Liver (tissue), 9 donors: ENCODE data around the gene CARM1. TPM values are rescaled to one million over a fixed set of nuclear protein-coding genes. Genes with fewer than 3 reads are reported as not detected.

Experiments
- DNase-seq: peaks from one replicate; pipeline ENCODE4 v3.0.0-alpha.2; 2017; ENCODE audit warnings: low spot score
- H3K27ac ChIP-seq, 2 donors: one replicate each; pipeline ENCODE4 v1.7.0; 2013; ENCODE audit warnings: inconsistent platforms in 2 of 2, low read length in 2 of 2, control low read depth in 1 of 2, low read depth in 1 of 2, mild to moderate bottlenecking in 1 of 2
- H3K27me3 ChIP-seq, 4 donors: one replicate each; pipeline versions ENCODE4 v1.6.1 to v1.7.0; 2013; ENCODE audit warnings: low read length in 3 of 4, inconsistent platforms in 1 of 4, mild to moderate bottlenecking in 1 of 4, moderate library complexity in 1 of 4; ENCODE audit not compliant: control insufficient read depth in 4 of 4, insufficient read depth in 4 of 4
- H3K36me3 ChIP-seq, 4 donors: one replicate each; pipeline versions ENCODE4 v1.6.1 to v1.7.0; 2013; ENCODE audit warnings: low read length in 3 of 4, mild to moderate bottlenecking in 3 of 4, low read depth in 1 of 4, moderate library complexity in 1 of 4; ENCODE audit not compliant: control insufficient read depth in 4 of 4, insufficient read depth in 3 of 4
- H3K4me1 ChIP-seq, 4 donors: one replicate each; pipeline versions ENCODE4 v1.6.1 to v1.7.0; 2013; ENCODE audit warnings: low read length in 3 of 4, mild to moderate bottlenecking in 3 of 4, moderate library complexity in 1 of 4; ENCODE audit not compliant: control insufficient read depth in 4 of 4, insufficient read depth in 4 of 4
- H3K4me3 ChIP-seq, 3 donors: one replicate each; pipeline versions ENCODE4 v1.6.1 to v1.7.0; 2013; ENCODE audit warnings: low read length in 3 of 3, control low read depth in 1 of 3, low read depth in 1 of 3, mild to moderate bottlenecking in 1 of 3
- H3K9ac ChIP-seq, 2 donors: one replicate each; pipeline ENCODE4 v1.7.0; 2013; ENCODE audit warnings: low read length in 2 of 2, mild to moderate bottlenecking in 2 of 2, moderate library complexity in 2 of 2, control low read depth in 1 of 2, low read depth in 1 of 2
- H3K9me3 ChIP-seq, 4 donors: one replicate each; pipeline versions ENCODE4 v1.6.1 to v1.7.0; 2013; ENCODE audit warnings: low read length in 3 of 4; ENCODE audit not compliant: control insufficient read depth in 4 of 4
- EGR1 ChIP-seq, 2 donors: IDR thresholded peaks; 2 replicates each; pipeline ENCODE4 v1.6.1; 2016 to 2018; ENCODE audit warnings: antibody characterized with exemption in 2 of 2, low read depth in 2 of 2
- FOXA1 ChIP-seq: IDR thresholded peaks from 2 replicates; pipeline ENCODE4 v1.6.1; 2016; ENCODE audit warnings: antibody characterized with exemption
- FOXA2 ChIP-seq: IDR thresholded peaks from 2 replicates; pipeline ENCODE4 v1.6.1; 2016; ENCODE audit warnings: antibody characterized with exemption
- GABPA ChIP-seq, 2 donors: IDR thresholded peaks in 1 of 2; conservative IDR thresholded peaks in 1 of 2; 2 replicates each; pipeline ENCODE4 v1.6.1; 2016; ENCODE audit warnings: antibody characterized with exemption in 2 of 2, mild to moderate bottlenecking in 1 of 2, moderate library complexity in 1 of 2
- HNF4A ChIP-seq, 2 donors: conservative IDR thresholded peaks; 2 replicates each; pipeline ENCODE4 v1.6.1; 2016; ENCODE audit warnings: antibody characterized with exemption in 2 of 2, mild to moderate bottlenecking in 2 of 2
- HNF4G ChIP-seq: IDR thresholded peaks from 2 replicates; pipeline ENCODE4 v1.6.1; 2016; ENCODE audit warnings: antibody characterized with exemption
- JUND ChIP-seq, 2 donors: IDR thresholded peaks; 2 replicates each; pipeline ENCODE4 v1.6.1; 2016; ENCODE audit warnings: antibody characterized with exemption in 2 of 2
- NR2F2 ChIP-seq: IDR thresholded peaks from 2 replicates; pipeline ENCODE4 v1.6.1; 2016; ENCODE audit warnings: antibody characterized with exemption
- RAD21 ChIP-seq, 2 donors: IDR thresholded peaks; 2 replicates each; pipeline ENCODE4 v1.6.1; 2016; ENCODE audit warnings: antibody characterized with exemption in 2 of 2, mild to moderate bottlenecking in 2 of 2
- RXRA ChIP-seq, 2 donors: IDR thresholded peaks; 2 replicates each; pipeline ENCODE4 v1.6.1; 2017 to 2018; ENCODE audit warnings: antibody characterized with exemption in 2 of 2, mild to moderate bottlenecking in 1 of 2
- SP1 ChIP-seq: IDR thresholded peaks from 2 replicates; pipeline ENCODE4 v1.6.1; 2018; ENCODE audit warnings: antibody characterized with exemption, mild to moderate bottlenecking
- TAF1 ChIP-seq: conservative IDR thresholded peaks from 2 replicates; pipeline ENCODE4 v1.6.1; 2016; ENCODE audit warnings: antibody characterized with exemption, mild to moderate bottlenecking
- YY1 ChIP-seq: IDR thresholded peaks from 2 replicates; pipeline ENCODE4 v1.6.1; 2016; ENCODE audit warnings: antibody characterized with exemption, mild to moderate bottlenecking
- WGBS: extraction: QIAGEN DNeasy Blood & Tissue Kit; methylation state at CpG from one replicate; pipeline ENCODE4 v1.1.7; 2013; 5-methylcytosine and 5-hydroxymethylcytosine counted together
- polyA plus RNA-seq, 2 donors: library from polyadenylated mRNA; stranded (reverse) in 1 of 2; unstranded in 1 of 2; fragments of 200-250 nt in 1 of 2; fragments of >200 nt in 1 of 2; fragmentation: Nextera tagmentation in 1 of 2; extraction: Ambion mirVana in 1 of 2; gene quantifications; one replicate each; pipeline versions ENCODE4 v1.2.1 to v1.2.3, GENCODE V29; 2013 to 2015
- total RNA-seq, 2 donors: library from RNA; depleted of rRNA; stranded (reverse); fragments of >200 nt; gene quantifications; one replicate each; pipeline ENCODE4 v1.2.3, GENCODE V29; 2014
- TF ChIP-seq, protein P1 (sequence below): fragments of 150-350 bp; IDR thresholded peaks from 2 replicates; pipeline ENCODE4 v1.5.1; 2017; ENCODE audit warnings: improper control_type of control experiment, low read depth, low read length; ENCODE audit not compliant: missing input control
- TF ChIP-seq, protein P2 (sequence below): IDR thresholded peaks from 2 replicates; pipeline ENCODE4 v1.6.1; 2016; ENCODE audit warnings: antibody characterized with exemption
- TF ChIP-seq, protein P3 (sequence below): IDR thresholded peaks from 2 replicates; pipeline ENCODE4 v1.6.1; 2016; ENCODE audit warnings: antibody characterized with exemption
- TF ChIP-seq, protein P4 (sequence below): IDR thresholded peaks from 2 replicates; pipeline ENCODE4 v1.6.1; 2016; ENCODE audit warnings: antibody characterized with exemption, mild to moderate bottlenecking
- TF ChIP-seq, protein P5 (sequence below): IDR thresholded peaks from 2 replicates; pipeline ENCODE4 v1.6.1; 2016; ENCODE audit warnings: antibody characterized with exemption
- donor health status: healthy.
- donor health status: healthy.
- donor health status: healthy.
- donor health status: healthy.
- donor health status: healthy.

The CARM1 gene
- total and polyA plus RNA-seq, 4 donors = 5.1 to 18.3 (median 15.1) TPM

DNA sequence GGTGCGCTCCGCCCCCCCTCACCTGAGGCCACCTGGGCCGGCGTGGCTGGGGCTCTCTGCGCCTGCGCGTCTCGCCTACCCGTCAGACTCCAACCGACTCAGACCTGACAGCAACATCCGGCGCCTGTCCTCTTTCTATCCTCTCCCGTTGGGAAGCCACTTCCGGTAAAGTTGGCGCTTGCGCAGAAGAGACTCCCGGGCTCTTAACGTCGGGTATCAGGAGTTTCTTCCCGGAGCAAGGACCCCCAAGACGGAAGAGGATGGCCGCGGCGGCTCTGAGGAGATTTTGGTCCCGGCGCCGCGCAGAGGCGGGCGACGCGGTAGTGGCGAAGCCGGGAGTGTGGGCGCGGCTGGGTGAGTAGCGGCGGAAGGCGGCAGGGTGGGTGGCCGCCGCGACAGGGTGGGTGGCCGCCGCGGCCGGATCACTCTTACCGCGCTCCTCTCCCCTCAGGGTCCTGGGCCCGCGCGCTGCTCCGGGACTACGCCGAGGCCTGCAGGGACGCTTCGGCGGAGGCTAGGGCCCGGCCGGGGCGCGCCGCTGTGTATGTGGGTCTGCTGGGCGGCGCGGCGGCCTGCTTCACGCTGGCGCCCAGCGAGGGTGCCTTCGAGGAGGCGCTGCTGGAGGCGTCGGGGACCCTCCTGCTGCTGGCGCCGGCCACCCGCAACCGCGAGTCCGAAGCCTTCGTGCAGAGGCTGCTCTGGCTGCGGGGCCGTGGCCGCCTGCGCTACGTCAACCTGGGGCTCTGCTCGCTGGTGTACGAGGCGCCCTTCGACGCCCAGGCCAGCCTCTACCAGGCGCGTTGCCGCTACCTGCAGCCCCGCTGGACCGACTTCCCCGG lies 57.4 kb downstream of the CARM1 start, which contains the start of the genes TIMM29 and YIPF2:
Gene TIMM29, plus strand, starts transcription at position 249 of the 839 bp plus-strand sequence. Its CDS starts 12 bp downstream, at position 261.
Gene YIPF2, minus strand, starts transcription at position 77 of the 839 bp plus-strand sequence. CDS start 229 bp downstream, outside the sequence.
- Histone ChIP-seq H3K4me1 (peaks cover 9 to 33% (median 23%) of the 10 kb centered on the region in 4 donors), H3K36me3 (peaks cover 3 to 8% (median 4%) of the 10 kb centered on the region in 4 donors), H3K27ac (peak within 1 kb of the TSS; percentile 70 to 71), H3K9me3 (no peaks in the 10 kb centered on the region), H3K27me3 (no peaks in the 10 kb centered on the region), H3K9ac (peak within 1 kb of the TSS; percentile 34 to 77), H3K4me3 (peak within 1 kb of the TSS; percentile 78 to 95 (median 93))
- TF ChIP-seq SP1 (peak; percentile 38), NR2F2 (no peak), HNF4A (conservative IDR thresholded peaks at IDR 0.05) (peak; percentile 22 to 26), YY1 (peak; percentile 93), FOXA1 (no peak), EGR1 (IDR thresholded peaks at IDR 0.05; ENCODE audit: low read depth in 2 of 2) (peak in 1 of 2 donors; percentile 23), TAF1 (no peak), FOXA2 (no peak), RAD21 (IDR thresholded peaks at IDR 0.05) (peak in 1 of 2 donors; percentile 45), GABPA (IDR thresholded peaks at IDR 0.05 in 1 of 2, conservative IDR thresholded peaks at IDR 0.05 in 1 of 2) (peak; percentile 96 to 99), JUND (IDR thresholded peaks at IDR 0.05) (no peak), HNF4G (no peak), RXRA (IDR thresholded peaks at IDR 0.05) (peak; percentile 54 to 69)
- TF ChIP-seq, protein P1, sequence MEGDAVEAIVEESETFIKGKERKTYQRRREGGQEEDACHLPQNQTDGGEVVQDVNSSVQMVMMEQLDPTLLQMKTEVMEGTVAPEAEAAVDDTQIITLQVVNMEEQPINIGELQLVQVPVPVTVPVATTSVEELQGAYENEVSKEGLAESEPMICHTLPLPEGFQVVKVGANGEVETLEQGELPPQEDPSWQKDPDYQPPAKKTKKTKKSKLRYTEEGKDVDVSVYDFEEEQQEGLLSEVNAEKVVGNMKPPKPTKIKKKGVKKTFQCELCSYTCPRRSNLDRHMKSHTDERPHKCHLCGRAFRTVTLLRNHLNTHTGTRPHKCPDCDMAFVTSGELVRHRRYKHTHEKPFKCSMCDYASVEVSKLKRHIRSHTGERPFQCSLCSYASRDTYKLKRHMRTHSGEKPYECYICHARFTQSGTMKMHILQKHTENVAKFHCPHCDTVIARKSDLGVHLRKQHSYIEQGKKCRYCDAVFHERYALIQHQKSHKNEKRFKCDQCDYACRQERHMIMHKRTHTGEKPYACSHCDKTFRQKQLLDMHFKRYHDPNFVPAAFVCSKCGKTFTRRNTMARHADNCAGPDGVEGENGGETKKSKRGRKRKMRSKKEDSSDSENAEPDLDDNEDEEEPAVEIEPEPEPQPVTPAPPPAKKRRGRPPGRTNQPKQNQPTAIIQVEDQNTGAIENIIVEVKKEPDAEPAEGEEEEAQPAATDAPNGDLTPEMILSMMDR = no peak
- TF ChIP-seq, protein P2, sequence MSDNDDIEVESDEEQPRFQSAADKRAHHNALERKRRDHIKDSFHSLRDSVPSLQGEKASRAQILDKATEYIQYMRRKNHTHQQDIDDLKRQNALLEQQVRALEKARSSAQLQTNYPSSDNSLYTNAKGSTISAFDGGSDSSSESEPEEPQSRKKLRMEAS = no peak
- TF ChIP-seq, protein P3, sequence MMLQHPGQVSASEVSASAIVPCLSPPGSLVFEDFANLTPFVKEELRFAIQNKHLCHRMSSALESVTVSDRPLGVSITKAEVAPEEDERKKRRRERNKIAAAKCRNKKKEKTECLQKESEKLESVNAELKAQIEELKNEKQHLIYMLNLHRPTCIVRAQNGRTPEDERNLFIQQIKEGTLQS = no peak
- TF ChIP-seq, protein P4, sequence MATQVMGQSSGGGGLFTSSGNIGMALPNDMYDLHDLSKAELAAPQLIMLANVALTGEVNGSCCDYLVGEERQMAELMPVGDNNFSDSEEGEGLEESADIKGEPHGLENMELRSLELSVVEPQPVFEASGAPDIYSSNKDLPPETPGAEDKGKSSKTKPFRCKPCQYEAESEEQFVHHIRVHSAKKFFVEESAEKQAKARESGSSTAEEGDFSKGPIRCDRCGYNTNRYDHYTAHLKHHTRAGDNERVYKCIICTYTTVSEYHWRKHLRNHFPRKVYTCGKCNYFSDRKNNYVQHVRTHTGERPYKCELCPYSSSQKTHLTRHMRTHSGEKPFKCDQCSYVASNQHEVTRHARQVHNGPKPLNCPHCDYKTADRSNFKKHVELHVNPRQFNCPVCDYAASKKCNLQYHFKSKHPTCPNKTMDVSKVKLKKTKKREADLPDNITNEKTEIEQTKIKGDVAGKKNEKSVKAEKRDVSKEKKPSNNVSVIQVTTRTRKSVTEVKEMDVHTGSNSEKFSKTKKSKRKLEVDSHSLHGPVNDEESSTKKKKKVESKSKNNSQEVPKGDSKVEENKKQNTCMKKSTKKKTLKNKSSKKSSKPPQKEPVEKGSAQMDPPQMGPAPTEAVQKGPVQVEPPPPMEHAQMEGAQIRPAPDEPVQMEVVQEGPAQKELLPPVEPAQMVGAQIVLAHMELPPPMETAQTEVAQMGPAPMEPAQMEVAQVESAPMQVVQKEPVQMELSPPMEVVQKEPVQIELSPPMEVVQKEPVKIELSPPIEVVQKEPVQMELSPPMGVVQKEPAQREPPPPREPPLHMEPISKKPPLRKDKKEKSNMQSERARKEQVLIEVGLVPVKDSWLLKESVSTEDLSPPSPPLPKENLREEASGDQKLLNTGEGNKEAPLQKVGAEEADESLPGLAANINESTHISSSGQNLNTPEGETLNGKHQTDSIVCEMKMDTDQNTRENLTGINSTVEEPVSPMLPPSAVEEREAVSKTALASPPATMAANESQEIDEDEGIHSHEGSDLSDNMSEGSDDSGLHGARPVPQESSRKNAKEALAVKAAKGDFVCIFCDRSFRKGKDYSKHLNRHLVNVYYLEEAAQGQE = peak; percentile 34
- TF ChIP-seq, protein P5, sequence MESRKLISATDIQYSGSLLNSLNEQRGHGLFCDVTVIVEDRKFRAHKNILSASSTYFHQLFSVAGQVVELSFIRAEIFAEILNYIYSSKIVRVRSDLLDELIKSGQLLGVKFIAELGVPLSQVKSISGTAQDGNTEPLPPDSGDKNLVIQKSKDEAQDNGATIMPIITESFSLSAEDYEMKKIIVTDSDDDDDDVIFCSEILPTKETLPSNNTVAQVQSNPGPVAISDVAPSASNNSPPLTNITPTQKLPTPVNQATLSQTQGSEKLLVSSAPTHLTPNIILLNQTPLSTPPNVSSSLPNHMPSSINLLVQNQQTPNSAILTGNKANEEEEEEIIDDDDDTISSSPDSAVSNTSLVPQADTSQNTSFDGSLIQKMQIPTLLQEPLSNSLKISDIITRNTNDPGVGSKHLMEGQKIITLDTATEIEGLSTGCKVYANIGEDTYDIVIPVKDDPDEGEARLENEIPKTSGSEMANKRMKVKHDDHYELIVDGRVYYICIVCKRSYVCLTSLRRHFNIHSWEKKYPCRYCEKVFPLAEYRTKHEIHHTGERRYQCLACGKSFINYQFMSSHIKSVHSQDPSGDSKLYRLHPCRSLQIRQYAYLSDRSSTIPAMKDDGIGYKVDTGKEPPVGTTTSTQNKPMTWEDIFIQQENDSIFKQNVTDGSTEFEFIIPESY = no peak
- DNase-seq = peak; percentile 93
- under 1% methylated on average over 96 of the region's 96 CpGs for WGBS
